OCI-LY7 (cell line): ENCODE results near the gene XAGE2.

Experiments used
- EZH2phosphoT487 ChIP-seq: fragments of 200-600 bp; sonication (generic); IDR thresholded peaks from 2 replicates; pipeline ENCODE4 v1.6.1; 2018; ENCODE audit warnings: low read depth, borderline replicate concordance, mild to moderate bottlenecking, mixed run types, antibody characterized with exemption, low read length, moderate library complexity, mixed read lengths
- TF ChIP-seq, protein P1 (sequence below): fragments of 200-600 bp; sonication (generic); conservative IDR thresholded peaks from 2 replicates; pipeline ENCODE4 v1.5.1; 2014; ENCODE audit warnings: mild to moderate bottlenecking, antibody characterized with exemption, low read length, moderate library complexity, mixed read lengths

- TF ChIP-seq, protein P1, sequence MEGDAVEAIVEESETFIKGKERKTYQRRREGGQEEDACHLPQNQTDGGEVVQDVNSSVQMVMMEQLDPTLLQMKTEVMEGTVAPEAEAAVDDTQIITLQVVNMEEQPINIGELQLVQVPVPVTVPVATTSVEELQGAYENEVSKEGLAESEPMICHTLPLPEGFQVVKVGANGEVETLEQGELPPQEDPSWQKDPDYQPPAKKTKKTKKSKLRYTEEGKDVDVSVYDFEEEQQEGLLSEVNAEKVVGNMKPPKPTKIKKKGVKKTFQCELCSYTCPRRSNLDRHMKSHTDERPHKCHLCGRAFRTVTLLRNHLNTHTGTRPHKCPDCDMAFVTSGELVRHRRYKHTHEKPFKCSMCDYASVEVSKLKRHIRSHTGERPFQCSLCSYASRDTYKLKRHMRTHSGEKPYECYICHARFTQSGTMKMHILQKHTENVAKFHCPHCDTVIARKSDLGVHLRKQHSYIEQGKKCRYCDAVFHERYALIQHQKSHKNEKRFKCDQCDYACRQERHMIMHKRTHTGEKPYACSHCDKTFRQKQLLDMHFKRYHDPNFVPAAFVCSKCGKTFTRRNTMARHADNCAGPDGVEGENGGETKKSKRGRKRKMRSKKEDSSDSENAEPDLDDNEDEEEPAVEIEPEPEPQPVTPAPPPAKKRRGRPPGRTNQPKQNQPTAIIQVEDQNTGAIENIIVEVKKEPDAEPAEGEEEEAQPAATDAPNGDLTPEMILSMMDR, result no peak
- TF ChIP-seq EZH2phosphoT487, result no peak
Observed at GRCh38 chrX:52346174-52347165, 22.4 kb upstream of the XAGE2 start.
